Fibroblast of skin of abdomen (primary cell): ENCODE results near the gene CAPN6. TPM values are rescaled to one million over a fixed set of nuclear protein-coding genes. Genes with fewer than 3 reads are reported as not detected.

ENCODE experiments used
- DNase-seq: peaks from one replicate; pipeline ENCODE4 v3.0.0-alpha.2; 2013
- polyA plus RNA-seq, 2 experiments: library from polyadenylated mRNA; unstranded; fragments of 120-200 nt; gene quantifications; one replicate each; pipeline ENCODE4 v1.2.1, GENCODE V29; 2013; ENCODE audit not compliant: insufficient read length in 2 of 2

The CAPN6 gene, protein sequence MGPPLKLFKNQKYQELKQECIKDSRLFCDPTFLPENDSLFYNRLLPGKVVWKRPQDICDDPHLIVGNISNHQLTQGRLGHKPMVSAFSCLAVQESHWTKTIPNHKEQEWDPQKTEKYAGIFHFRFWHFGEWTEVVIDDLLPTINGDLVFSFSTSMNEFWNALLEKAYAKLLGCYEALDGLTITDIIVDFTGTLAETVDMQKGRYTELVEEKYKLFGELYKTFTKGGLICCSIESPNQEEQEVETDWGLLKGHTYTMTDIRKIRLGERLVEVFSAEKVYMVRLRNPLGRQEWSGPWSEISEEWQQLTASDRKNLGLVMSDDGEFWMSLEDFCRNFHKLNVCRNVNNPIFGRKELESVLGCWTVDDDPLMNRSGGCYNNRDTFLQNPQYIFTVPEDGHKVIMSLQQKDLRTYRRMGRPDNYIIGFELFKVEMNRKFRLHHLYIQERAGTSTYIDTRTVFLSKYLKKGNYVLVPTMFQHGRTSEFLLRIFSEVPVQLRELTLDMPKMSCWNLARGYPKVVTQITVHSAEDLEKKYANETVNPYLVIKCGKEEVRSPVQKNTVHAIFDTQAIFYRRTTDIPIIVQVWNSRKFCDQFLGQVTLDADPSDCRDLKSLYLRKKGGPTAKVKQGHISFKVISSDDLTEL
- 1.6 TPM for polyA plus RNA-seq (2013, experiment 1 of 2; ENCODE audit: insufficient read length)
- 1.5 TPM for polyA plus RNA-seq (2013, experiment 2 of 2; ENCODE audit: insufficient read length)

- DNase-seq, result peak; percentile 19
These were observed at the start of gene CAPN6 for GRCh38 chrX:111270339-111270738. TSS of gene CAPN6 (minus strand) at chrX:111270483. CDS start at chrX:111263936, 6,547 bp downstream.

- DNase-seq, result no peak
These were observed 49.2 kb upstream of the CAPN6 start for GRCh38 chrX:111319451-111319850.

- no peak for DNase-seq
These were observed 48.6 kb upstream of the CAPN6 start for GRCh38 chrX:111318901-111319300.

DNA sequence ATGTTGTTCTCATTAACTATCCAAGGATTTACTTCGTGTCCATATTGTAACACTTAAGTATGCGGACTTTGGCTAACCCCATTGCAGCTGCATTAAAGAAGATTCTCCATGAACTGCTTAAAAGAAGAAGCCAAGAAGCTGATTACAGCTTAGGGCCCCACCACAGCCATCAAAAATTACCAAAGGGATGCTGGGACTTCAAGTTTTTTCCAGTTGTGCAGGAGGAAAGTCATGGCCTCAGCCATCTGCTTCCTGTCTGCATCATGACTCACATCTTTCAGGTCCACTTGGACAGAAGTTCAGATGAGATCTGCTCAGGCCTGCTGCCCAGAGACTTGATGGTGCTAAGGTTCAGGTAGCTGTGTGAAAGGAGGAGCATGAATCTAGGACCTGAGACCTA lies 38.8 kb upstream of the CAPN6 start:
- DNase-seq, result no peak

- no peak for DNase-seq
These were observed 37.8 kb upstream of the CAPN6 start for GRCh38 chrX:111308039-111308438.

DNA sequence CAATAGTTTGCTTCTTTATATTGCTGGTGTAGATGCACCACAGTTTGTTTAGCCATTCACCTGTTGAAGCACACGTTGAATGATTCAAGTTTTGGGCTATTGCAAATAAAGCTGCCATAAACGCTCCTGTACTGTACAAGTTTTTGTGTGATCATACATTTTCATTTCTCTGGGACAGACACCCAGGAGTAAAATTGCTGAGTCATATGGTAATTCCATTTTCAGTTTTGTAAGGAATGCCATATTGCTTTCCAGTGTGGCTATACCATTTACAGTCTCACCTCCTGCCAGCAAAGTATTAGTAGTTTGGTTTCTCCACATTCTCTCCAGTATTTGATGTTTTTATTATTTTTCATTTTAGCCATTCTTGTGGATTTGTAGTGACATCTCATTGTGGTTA lies 32.0 kb upstream of the CAPN6 start:
- no peak for DNase-seq

GRCh38 chrX:111288841-111289240 lies 18.6 kb upstream of the CAPN6 start:
- DNase-seq, result no peak

GRCh38 chrX:111284631-111285293 lies 14.5 kb upstream of the CAPN6 start:
- DNase-seq, result no peak

- no peak for DNase-seq
These were observed 13.2 kb upstream of the CAPN6 start for GRCh38 chrX:111283446-111283845.

DNA sequence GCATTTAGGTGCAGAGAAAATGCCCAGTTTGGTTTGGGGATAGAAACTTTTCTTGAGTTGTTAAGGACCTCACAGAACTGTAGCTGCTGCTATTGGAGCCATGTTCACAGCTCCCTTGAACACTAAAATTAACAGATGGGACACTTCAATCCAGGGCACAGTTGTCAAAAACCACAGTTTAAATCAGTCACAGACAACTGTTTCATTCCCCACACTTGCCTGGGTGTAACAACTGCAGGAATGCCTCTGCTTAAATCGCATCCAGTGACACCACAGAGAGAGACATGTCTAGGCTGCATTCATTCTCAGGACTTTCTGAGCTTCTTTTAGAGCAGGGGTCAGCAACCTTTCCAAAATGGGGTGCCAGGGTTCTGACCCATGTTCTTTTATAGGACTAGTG lies 12.7 kb upstream of the CAPN6 start:
- DNase-seq, result no peak

DNA sequence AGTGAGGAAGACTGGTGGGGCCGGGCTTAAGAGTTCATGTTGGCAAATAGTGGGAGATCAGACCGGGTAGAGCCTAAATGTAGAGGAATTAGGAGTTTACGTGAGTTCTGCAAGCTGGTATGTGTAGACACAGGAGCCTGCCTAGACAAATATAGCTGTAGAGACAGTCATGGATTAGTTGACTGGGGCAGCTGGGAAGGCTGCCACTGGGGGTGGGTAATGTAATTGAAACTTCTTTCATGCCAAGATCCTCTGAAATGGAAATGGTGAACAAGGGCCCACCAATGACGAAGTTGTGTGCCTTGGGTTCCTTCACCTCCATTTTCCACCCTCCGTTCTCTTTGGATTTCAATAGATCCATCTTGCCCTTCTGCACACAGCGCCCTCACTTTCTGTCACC lies 11.9 kb upstream of the CAPN6 start:
- no peak for DNase-seq

- DNase-seq, result no peak
These were observed 1.8 kb downstream of the CAPN6 start for GRCh38 chrX:111268506-111268905.

DNA sequence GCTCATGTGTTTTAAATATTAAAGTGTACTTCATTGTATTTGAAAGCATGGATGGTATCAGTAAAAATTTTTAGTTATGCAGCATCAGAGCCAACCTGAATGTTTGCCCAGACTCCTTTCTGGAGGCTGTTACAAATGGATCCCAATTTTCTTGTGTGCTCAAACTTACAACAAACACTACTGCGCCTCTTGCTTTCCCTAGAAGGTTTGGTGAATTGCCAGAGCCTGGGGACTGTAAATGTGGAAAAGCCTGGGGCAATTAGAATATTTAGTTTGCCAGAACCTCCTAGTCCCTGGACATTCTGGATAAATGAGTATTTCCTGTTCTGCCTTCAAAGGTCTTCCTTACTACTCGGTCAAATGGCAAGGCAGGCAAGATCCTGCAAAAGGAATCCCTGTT lies 4.8 kb downstream of the CAPN6 start:
- DNase-seq, result no peak

GRCh38 chrX:111264385-111264784 lies 5.9 kb downstream of the CAPN6 start:
- no peak for DNase-seq

- peak; percentile 51 for DNase-seq
These were observed 8.2 kb downstream of the CAPN6 start for GRCh38 chrX:111262086-111262485.

GRCh38 chrX:111260451-111260850 lies 9.8 kb downstream of the CAPN6 start:
- DNase-seq, result no peak

DNA sequence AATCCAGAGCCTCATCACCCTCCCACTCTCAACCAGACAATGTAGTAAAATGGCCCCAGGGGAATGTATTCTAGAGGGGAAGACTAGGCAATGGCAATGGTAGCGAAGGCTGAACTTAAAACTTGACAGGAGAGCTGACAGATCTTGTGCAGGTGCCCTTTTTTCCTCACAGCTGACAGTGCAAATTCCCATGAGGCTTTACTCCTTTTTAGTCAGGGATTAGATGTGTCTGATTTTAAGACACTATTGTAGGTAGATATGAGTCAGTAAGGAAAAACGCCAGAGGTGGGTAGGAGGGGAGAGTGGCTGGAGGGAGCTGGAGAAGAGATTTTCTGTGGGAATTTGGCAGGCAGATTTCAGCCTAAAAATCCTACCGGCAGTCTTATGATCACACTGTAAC lies 10.7 kb downstream of the CAPN6 start:
- DNase-seq, result no peak

- DNase-seq, result no peak
These were observed 12.6 kb downstream of the CAPN6 start for GRCh38 chrX:111257733-111258132.

DNA sequence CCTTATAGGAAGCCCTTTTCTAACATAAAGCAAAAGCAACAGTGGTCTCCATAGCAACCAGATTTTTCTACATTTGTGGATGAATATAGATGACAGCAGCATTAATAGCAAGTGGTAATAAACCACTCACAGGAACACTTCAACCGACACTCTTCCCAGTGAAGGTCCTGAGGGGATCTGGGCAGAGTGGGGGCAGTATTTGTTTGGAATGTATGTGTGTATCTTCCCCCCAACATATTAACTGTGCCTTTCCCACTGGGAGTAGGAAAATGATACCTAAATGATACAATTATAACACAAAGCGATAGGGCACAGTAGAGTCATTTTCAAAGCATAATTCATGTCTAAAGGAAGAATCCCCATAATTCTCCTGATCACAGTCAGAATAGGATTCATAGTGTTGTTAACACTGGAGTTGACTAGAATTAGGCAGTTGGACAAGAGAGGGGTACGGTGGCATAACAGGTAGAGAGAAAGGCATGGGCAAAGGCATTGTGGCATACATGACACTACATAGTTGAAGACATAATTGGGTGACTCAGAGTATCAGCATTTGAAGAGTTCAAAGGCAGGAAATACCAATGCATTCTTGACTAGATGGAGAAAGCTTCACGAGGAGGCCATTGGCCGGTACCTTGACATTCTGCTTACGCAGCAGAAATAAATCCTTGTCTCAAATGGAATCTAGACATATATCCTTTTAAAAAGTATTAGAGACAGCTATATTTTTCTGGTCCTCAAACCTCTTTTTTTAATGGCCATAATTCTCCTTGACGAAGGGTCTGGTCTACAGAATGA lies 15.2 kb downstream of the CAPN6 start:
- peak; percentile 18 for DNase-seq

GRCh38 chrX:111244235-111244750 lies 26.0 kb downstream of the CAPN6 start:
- peak; percentile 5 for DNase-seq

DNA sequence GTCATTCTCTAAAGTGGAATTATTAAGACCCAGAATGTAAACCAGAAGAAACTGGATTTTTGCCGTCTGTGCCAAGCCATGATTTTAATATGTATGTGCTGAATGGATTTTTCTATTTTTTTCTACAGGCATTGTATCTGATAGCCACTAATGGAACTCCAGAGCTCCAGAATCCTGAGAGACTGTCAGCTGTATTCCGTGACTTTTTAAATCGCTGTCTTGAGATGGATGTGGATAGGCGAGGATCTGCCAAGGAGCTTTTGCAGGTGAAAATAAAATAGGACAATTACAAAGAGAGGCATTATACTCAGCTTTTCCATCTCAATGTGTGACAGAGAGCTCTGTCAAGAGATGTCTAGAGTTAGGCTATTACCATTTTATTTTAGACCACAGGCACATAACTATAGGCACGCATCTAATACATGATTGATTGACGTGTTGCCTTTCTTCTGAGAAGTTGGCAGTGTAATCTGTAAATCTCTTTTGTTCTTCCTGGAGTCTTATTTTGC lies 53.9 kb downstream of the CAPN6 start:
- no peak for DNase-seq

- no peak for DNase-seq
These were observed 62.4 kb downstream of the CAPN6 start for GRCh38 chrX:111207851-111208250.
